NB4 (cell line): ENCODE results near the gene CERKL.

ENCODE experiments used
- MAX ChIP-seq: IDR thresholded peaks from 2 replicates; pipeline ENCODE4 v1.6.1; 2011; ENCODE audit warnings: low read depth, low read length
- MYC ChIP-seq: IDR thresholded peaks from 2 replicates; pipeline ENCODE4 v1.6.1; 2011; ENCODE audit warnings: low read depth, low read length
- TF ChIP-seq, protein P1 (sequence below): IDR thresholded peaks from one replicate; pipeline ENCODE4 v1.5.1; 2012; ENCODE audit warnings: low read depth, low read length

DNA sequence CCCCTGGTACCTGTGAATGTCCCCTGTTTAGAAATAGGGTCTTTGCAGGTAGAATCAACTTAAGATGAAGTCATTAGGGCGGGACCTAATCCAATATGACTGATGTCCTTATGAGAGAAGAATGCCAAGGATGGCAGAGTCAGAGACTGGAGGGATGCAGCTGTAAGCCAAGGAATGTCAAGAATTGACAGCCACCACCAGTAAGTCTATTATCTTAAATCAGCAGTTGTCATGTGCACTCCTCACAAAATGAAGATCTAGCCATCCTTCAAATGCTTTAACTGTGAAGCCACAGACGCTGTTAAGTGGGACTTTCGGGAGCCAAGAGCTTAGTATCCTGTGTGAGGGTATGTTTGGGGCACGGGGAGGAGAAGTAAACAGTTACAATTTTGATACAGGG lies 116.5 kb downstream of the CERKL start:
- TF ChIP-seq, protein P1, sequence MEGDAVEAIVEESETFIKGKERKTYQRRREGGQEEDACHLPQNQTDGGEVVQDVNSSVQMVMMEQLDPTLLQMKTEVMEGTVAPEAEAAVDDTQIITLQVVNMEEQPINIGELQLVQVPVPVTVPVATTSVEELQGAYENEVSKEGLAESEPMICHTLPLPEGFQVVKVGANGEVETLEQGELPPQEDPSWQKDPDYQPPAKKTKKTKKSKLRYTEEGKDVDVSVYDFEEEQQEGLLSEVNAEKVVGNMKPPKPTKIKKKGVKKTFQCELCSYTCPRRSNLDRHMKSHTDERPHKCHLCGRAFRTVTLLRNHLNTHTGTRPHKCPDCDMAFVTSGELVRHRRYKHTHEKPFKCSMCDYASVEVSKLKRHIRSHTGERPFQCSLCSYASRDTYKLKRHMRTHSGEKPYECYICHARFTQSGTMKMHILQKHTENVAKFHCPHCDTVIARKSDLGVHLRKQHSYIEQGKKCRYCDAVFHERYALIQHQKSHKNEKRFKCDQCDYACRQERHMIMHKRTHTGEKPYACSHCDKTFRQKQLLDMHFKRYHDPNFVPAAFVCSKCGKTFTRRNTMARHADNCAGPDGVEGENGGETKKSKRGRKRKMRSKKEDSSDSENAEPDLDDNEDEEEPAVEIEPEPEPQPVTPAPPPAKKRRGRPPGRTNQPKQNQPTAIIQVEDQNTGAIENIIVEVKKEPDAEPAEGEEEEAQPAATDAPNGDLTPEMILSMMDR, result no peak
- TF ChIP-seq MYC, result no peak
- TF ChIP-seq MAX, result no peak
